ENCODE results near the gene FBXO34.
"Not testable (repeated sequence)": the region's sequence is repeated elsewhere in the genome, so short reads cannot be mapped to it uniquely, and the experiment has no call there.

Gene FBXO34

GRCh38 chr14:55303691-55304145 is 32.5 kb downstream of the FBXO34 start:
- no peaks in the 10 kb centered on the region for H3K9me3 Mint-ChIP-seq
- no peak for TF ChIP-seq CTCF (IDR thresholded peaks at IDR 0.05; ENCODE audit: unreplicated experiment in 3 of 3)
- H3K27me3 Mint-ChIP-seq (ENCODE audit: low read depth): no peaks in the 10 kb centered on the region
- peaks cover 31% of the 10 kb centered on the region for H3K4me1 Mint-ChIP-seq
- H3K36me3 Mint-ChIP-seq (ENCODE audit: low read depth): peaks cover 14% of the 10 kb centered on the region
- H3K27ac Mint-ChIP-seq: peak overlapping the region in 1 of 3 experiments; percentile 23
- no peak overlapping the region for H3K4me3 Mint-ChIP-seq

DNA sequence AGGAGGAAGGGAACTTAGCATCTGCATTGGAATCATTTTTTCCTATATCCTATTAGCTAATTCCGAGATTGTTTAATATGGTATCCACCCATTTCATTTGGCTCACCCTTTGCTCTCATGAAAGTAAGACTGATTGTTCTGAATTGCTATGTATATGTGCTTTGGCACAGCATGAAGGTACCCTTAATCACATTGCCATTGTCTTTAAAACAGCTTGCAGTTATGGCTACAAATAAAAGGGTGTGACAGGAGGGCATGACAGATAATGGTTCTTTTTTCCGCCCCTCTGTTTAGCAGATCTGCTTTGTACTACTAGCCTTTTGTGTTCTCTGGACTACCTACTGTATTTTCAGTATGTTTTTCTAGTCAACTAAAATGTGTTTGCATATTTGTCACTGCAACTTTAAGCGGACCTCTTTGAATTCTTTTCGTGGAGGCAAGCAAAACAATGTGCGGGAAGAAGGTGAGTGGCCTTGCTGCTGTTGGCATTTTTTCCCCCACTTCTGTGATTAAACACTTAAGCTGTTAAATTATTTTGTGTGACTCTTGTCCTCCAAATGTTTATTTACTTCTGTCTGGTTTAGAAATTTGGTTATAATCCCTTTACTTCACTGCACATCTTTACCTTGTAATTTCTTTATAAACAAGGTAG is 35.8 kb downstream of the FBXO34 start:
- H3K27ac Mint-ChIP-seq: peak overlapping the region in 1 of 3 experiments; percentile 56
- H3K4me1 Mint-ChIP-seq: peaks cover 25% of the 10 kb centered on the region
- peaks cover 26% of the 10 kb centered on the region for H3K36me3 Mint-ChIP-seq (ENCODE audit: low read depth)
- H3K27me3 Mint-ChIP-seq (ENCODE audit: low read depth): no peaks in the 10 kb centered on the region
- TF ChIP-seq CTCF (IDR thresholded peaks at IDR 0.05; ENCODE audit: unreplicated experiment in 3 of 3): no peak
- H3K9me3 Mint-ChIP-seq: peaks cover 15% of the 10 kb centered on the region
- no peak overlapping the region for H3K4me3 Mint-ChIP-seq

DNA sequence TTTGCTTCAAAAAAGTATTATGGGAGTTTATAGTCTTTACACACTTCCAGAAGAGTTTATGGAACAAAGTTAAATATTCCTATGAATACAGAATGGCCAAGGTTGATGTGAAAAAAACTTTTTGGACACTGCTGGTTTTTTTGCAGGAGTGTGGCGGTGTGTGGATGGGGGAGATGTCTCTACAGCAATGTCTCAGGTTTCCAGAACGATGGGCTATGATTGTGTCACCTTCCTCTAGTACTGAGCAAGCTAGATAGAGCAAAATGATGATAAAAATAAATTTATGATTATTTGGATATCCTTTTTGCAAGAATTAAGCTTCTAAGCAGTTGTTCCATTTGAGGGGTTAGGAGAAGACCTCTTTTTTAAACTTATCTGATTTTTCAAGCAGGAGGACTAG is 37.9 kb downstream of the FBXO34 start:
- Mint-ChIP-seq H3K36me3 (ENCODE audit: low read depth) (peaks cover 44% of the 10 kb centered on the region), H3K27me3 (ENCODE audit: low read depth) (no peaks in the 10 kb centered on the region), H3K4me3 (no peak overlapping the region), H3K27ac (no peak overlapping the region), H3K9me3 (peaks cover 26% of the 10 kb centered on the region), H3K4me1 (peaks cover 6% of the 10 kb centered on the region)
- TF ChIP-seq CTCF (IDR thresholded peaks at IDR 0.05; ENCODE audit: unreplicated experiment in 3 of 3): no peak

DNA sequence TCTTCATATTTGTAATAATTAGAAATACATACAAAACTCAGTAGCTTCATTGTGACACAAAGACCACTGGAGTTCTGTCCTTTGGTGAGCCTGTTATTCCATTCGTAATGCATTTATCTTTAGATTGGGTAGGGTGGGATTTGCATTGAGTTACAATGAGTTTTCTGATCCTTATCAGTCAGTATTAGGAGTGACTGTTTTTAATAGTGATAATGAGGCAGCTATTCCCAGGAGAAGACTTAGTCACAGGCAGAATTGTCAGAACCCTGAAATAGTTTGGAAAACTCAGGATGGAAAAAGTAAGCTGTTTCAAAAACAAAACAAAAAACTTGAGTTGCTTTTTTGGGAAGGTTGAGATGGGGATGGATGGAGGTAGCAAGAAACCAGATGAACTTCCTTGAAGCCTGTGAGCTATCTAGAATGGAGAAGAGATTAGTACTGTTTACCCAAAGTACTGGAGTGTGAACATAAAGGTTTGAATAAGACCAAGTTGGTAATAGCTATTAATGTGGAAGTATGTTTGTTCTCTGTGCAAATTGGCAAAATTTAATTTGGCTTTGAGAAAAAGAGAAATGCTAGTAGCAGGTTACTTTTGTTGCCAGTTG is 38.6 kb downstream of the FBXO34 start:
- H3K36me3 Mint-ChIP-seq (ENCODE audit: low read depth): peaks cover 47% of the 10 kb centered on the region
- H3K4me1 Mint-ChIP-seq: peaks cover 6% of the 10 kb centered on the region
- H3K4me3 Mint-ChIP-seq: no peak overlapping the region
- peaks cover 28% of the 10 kb centered on the region for H3K9me3 Mint-ChIP-seq
- H3K27me3 Mint-ChIP-seq (ENCODE audit: low read depth): no peaks in the 10 kb centered on the region
- no peak for TF ChIP-seq CTCF (IDR thresholded peaks at IDR 0.05; ENCODE audit: unreplicated experiment in 3 of 3)
- peak overlapping the region in 1 of 3 experiments; percentile 3 for H3K27ac Mint-ChIP-seq

- H3K27ac Mint-ChIP-seq; H3K4me1 Mint-ChIP-seq; H3K4me3 Mint-ChIP-seq; H3K27me3 Mint-ChIP-seq (ENCODE audit: low read depth): not testable (repeated sequence)
- H3K9me3 Mint-ChIP-seq: peaks cover 38% of the 10 kb centered on the region
- peaks cover 67% of the 10 kb centered on the region for H3K36me3 Mint-ChIP-seq (ENCODE audit: low read depth)
Measured at GRCh38 chr14:55312379-55313030, 41.3 kb downstream of the FBXO34 start.

DNA sequence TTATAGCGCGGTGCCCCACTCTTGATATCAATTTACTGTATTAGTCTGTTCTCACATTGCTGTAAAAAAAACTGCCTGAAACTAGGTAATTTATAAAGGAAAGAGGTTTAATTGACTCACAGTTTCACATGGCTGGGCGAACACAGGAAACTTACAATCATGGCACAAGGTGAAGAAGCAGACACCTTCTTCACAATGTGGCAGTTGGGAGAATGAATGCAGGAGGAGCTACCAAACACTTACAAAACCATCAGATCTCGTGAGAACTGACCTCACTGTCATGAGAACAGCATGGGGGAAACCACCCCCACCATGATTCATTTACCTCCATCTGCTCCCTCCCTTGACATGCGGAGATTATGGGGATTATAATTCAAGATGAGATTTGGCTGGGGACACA is 42.3 kb downstream of the FBXO34 start:
- TF ChIP-seq CTCF (IDR thresholded peaks at IDR 0.05; ENCODE audit: unreplicated experiment in 3 of 3): no peak
- peaks cover 71% of the 10 kb centered on the region for H3K36me3 Mint-ChIP-seq (ENCODE audit: low read depth)
- peaks cover 38% of the 10 kb centered on the region for H3K9me3 Mint-ChIP-seq
- no peak overlapping the region for H3K4me3 Mint-ChIP-seq
- peaks cover 13% of the 10 kb centered on the region for H3K4me1 Mint-ChIP-seq
- H3K27me3 Mint-ChIP-seq (ENCODE audit: low read depth): no peaks in the 10 kb centered on the region
- H3K27ac Mint-ChIP-seq: no peak overlapping the region
